K562 (cell line): ENCODE results near the gene ULK2. TPM values are rescaled to one million over a fixed set of nuclear protein-coding genes. Genes with fewer than 3 reads are reported as not detected.

ENCODE experiments used
- CXXC5 ChIP-seq: fragments of 250-450 bp; sonication (Bioruptor Pico); IDR thresholded peaks from 2 replicates; pipeline ENCODE4 v1.8.0; 2022; ENCODE audit warnings: inconsistent platforms, mild to moderate bottlenecking, moderate library complexity
- HDAC6 ChIP-seq: IDR thresholded peaks from 2 replicates; pipeline ENCODE4 v1.6.1; 2012; ENCODE audit warnings: low read depth, mild to moderate bottlenecking, control low read depth, inconsistent platforms, low read length, moderate library complexity
- TCF15 ChIP-seq: fragments of 250-450 bp; sonication (Bioruptor Pico); IDR thresholded peaks from 2 replicates; pipeline ENCODE4 v1.8.0; 2022; ENCODE audit warnings: moderate library complexity, mild to moderate bottlenecking, inconsistent platforms
- polyA plus RNA-seq, 8 experiments: library from polyadenylated mRNA; depleted of rRNA in 4 of 8; stranded (reverse) in 5 of 8; unstranded in 3 of 8; fragments of >200 nt; fragmentation: Nextera tagmentation in 2 of 8; fragmentation: Illumina TruSeq in 1 of 8; extraction: Ambion mirVana in 2 of 8; extraction: Trizol in 1 of 8; gene quantifications; 2 replicates each; pipeline versions ENCODE4 v1.2.1 to v1.2.3, GENCODE V29; 2011 to 2014; ENCODE audit warnings: inconsistent platforms in 1 of 8, missing spikeins in 1 of 8
- small RNA-seq: library from RNA; depleted of rRNA; stranded (forward); fragments of <200 nt; gene quantifications from one replicate; pipeline ENCODE3, GENCODE V24; 2014
- total RNA-seq, 7 experiments: library from RNA; depleted of rRNA in 6 of 7; stranded (reverse); fragments of >200 nt in 6 of 7; fragmentation: Illumina TruSeq in 2 of 7; extraction: Trizol in 2 of 7; gene quantifications; 2 replicates each; pipeline versions ENCODE4 v1.2.1 to v1.2.3, GENCODE V29; 2011 to 2021; ENCODE audit warnings: low replicate concordance in 1 of 7
- TF ChIP-seq, protein P1 (sequence below): fragments of 450-650 bp; formaldehyde crosslinking; IDR thresholded peaks from 2 replicates; pipeline ENCODE4 v1.4.0; 2022; ENCODE audit warnings: missing genetic modification characterization

The ULK2 gene
- total and polyA plus RNA-seq, 9 of the 15 experiments (the other 6 are each of a cell fraction or from before 2014, with no cell fraction given): 0.01 to 0.18 (median 0.07) TPM; not detected in 5

DNA sequence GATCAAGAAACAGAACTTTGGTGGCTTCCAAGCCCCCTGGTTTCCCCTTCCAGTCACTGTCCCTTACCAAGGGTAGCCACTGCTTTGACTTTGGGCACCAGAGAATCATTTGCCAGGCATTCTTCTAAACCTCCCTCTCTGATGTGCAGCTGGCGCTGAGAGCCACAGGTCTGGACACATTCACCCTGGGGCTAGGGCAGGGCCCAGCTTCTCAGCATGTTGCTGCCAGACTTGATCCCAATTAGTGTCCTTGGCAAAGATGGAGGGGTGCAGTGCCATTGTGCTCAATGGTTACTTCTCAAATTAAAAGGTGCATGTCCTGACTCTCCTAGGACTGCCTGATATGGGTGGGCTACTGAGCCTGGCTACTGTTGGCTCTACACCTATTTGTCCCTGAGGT, 143.8 kb downstream of the ULK2 start (continued):
- TF ChIP-seq HDAC6: no peak
- TF ChIP-seq TCF15 (CRISPR knock-in tag): no peak
- TF ChIP-seq CXXC5 (CRISPR knock-in tag): no peak
- TF ChIP-seq, protein P1, sequence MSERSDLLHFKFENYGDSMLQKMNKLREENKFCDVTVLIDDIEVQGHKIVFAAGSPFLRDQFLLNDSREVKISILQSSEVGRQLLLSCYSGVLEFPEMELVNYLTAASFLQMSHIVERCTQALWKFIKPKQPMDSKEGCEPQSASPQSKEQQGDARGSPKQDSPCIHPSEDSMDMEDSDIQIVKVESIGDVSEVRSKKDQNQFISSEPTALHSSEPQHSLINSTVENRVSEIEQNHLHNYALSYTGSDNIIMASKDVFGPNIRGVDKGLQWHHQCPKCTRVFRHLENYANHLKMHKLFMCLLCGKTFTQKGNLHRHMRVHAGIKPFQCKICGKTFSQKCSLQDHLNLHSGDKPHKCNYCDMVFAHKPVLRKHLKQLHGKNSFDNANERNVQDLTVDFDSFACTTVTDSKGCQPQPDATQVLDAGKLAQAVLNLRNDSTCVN: no peak

Small RNA genes within 50 kb of the gene (small RNA-seq; reads per million reads assigned to genes)
- not detected for gene AC015726.2

Other genes with a start within 250 kb of the ULK2 start
- not detected in 2 replicates for gene ALDH3A2, start 219.2 kb downstream of the ULK2 start, total RNA-seq (2014; rRNA removed)
- 0.18 TPM in 1 of 2 replicates, not detected in the other for gene ALDH3A2, start 219.2 kb downstream of the ULK2 start, total RNA-seq (2014; rRNA removed; fragmentation: Illumina TruSeq; extraction: Trizol)
- 0.23 TPM in 1 of 2 replicates, not detected in the other for gene ALDH3A2, start 219.2 kb downstream of the ULK2 start, total RNA-seq (2015; rRNA removed; fragmentation: Illumina TruSeq; extraction: Trizol)
- gene ALDH3A2, start 219.2 kb downstream of the ULK2 start, total RNA-seq (2021): 0.67 and 0.78 TPM in 2 replicates
- 0.06 and 0.28 TPM in 2 replicates for gene ALDH3A2, start 219.2 kb downstream of the ULK2 start, polyA plus RNA-seq (2011; rRNA removed)
- gene ALDH3A2, start 219.2 kb downstream of the ULK2 start, polyA plus RNA-seq (2014; fragmentation: Illumina TruSeq; extraction: Trizol): not detected in 2 replicates
- gene ALDH3A2, start 219.2 kb downstream of the ULK2 start, polyA plus RNA-seq (2014; fragmentation: Nextera tagmentation; extraction: Ambion mirVana): under 1 TPM in 1 of 2 experiments, not detected in 1; 0.01 TPM
- gene ALDH3A2, start 219.2 kb downstream of the ULK2 start, polyA plus RNA-seq (2014; rRNA removed): not detected in 2 replicates
- not detected in 2 replicates for gene SLC47A2, start 151.4 kb downstream of the ULK2 start, total RNA-seq (2014; rRNA removed)
- not detected in 2 replicates for gene SLC47A2, start 151.4 kb downstream of the ULK2 start, total RNA-seq (2014; rRNA removed; fragmentation: Illumina TruSeq; extraction: Trizol)
- gene SLC47A2, start 151.4 kb downstream of the ULK2 start, total RNA-seq (2015; rRNA removed; fragmentation: Illumina TruSeq; extraction: Trizol): not detected in 2 replicates
- gene SLC47A2, start 151.4 kb downstream of the ULK2 start, total RNA-seq (2021): not detected in 2 replicates
- gene SLC47A2, start 151.4 kb downstream of the ULK2 start, polyA plus RNA-seq (2011; rRNA removed): not detected in 2 replicates
- gene SLC47A2, start 151.4 kb downstream of the ULK2 start, polyA plus RNA-seq (2014; fragmentation: Illumina TruSeq; extraction: Trizol): not detected in 2 replicates
- not detected for gene SLC47A2, start 151.4 kb downstream of the ULK2 start, polyA plus RNA-seq (2014; fragmentation: Nextera tagmentation; extraction: Ambion mirVana)
- not detected in 2 replicates for gene SLC47A2, start 151.4 kb downstream of the ULK2 start, polyA plus RNA-seq (2014; rRNA removed)
- not detected in 2 replicates for gene ALDH3A1, start 119.6 kb downstream of the ULK2 start, total RNA-seq (2014; rRNA removed)
- not detected in 2 replicates for gene ALDH3A1, start 119.6 kb downstream of the ULK2 start, total RNA-seq (2014; rRNA removed; fragmentation: Illumina TruSeq; extraction: Trizol)
- not detected in 2 replicates for gene ALDH3A1, start 119.6 kb downstream of the ULK2 start, total RNA-seq (2015; rRNA removed; fragmentation: Illumina TruSeq; extraction: Trizol)
- not detected in 2 replicates for gene ALDH3A1, start 119.6 kb downstream of the ULK2 start, total RNA-seq (2021)
- gene ALDH3A1, start 119.6 kb downstream of the ULK2 start, polyA plus RNA-seq (2011; rRNA removed): not detected in 2 replicates
- not detected in 2 replicates for gene ALDH3A1, start 119.6 kb downstream of the ULK2 start, polyA plus RNA-seq (2014; fragmentation: Illumina TruSeq; extraction: Trizol)
- gene ALDH3A1, start 119.6 kb downstream of the ULK2 start, polyA plus RNA-seq (2014; fragmentation: Nextera tagmentation; extraction: Ambion mirVana): not detected
- gene ALDH3A1, start 119.6 kb downstream of the ULK2 start, polyA plus RNA-seq (2014; rRNA removed): not detected in 2 replicates
- gene AKAP10, start 109.9 kb upstream of the ULK2 start, total RNA-seq (2014; rRNA removed): 5.3 and 5.8 TPM in 2 replicates
- gene AKAP10, start 109.9 kb upstream of the ULK2 start, total RNA-seq (2014; rRNA removed; fragmentation: Illumina TruSeq; extraction: Trizol): 13.6 and 15.0 TPM in 2 replicates
- 10.3 and 12.0 TPM in 2 replicates for gene AKAP10, start 109.9 kb upstream of the ULK2 start, total RNA-seq (2015; rRNA removed; fragmentation: Illumina TruSeq; extraction: Trizol)
- 13.8 and 14.4 TPM in 2 replicates for gene AKAP10, start 109.9 kb upstream of the ULK2 start, total RNA-seq (2021)
- gene AKAP10, start 109.9 kb upstream of the ULK2 start, polyA plus RNA-seq (2011; rRNA removed): 20.3 and 21.1 TPM in 2 replicates
- gene AKAP10, start 109.9 kb upstream of the ULK2 start, polyA plus RNA-seq (2014; fragmentation: Illumina TruSeq; extraction: Trizol): 8.2 and 9.0 TPM in 2 replicates
- 1 to 10 TPM; 4.0 to 4.3 TPM for gene AKAP10, start 109.9 kb upstream of the ULK2 start, polyA plus RNA-seq (2014; fragmentation: Nextera tagmentation; extraction: Ambion mirVana)
- gene AKAP10, start 109.9 kb upstream of the ULK2 start, polyA plus RNA-seq (2014; rRNA removed): 8.0 and 8.6 TPM in 2 replicates
- gene SPECC1, start 141.4 kb upstream of the ULK2 start, total RNA-seq (2014; rRNA removed): 18.1 and 18.2 TPM in 2 replicates
- gene SPECC1, start 141.4 kb upstream of the ULK2 start, total RNA-seq (2014; rRNA removed; fragmentation: Illumina TruSeq; extraction: Trizol): 18.1 and 25.5 TPM in 2 replicates
- 19.6 and 20.3 TPM in 2 replicates for gene SPECC1, start 141.4 kb upstream of the ULK2 start, total RNA-seq (2015; rRNA removed; fragmentation: Illumina TruSeq; extraction: Trizol)
- 18.4 and 22.6 TPM in 2 replicates for gene SPECC1, start 141.4 kb upstream of the ULK2 start, total RNA-seq (2021)
- 5.7 and 9.0 TPM in 2 replicates for gene SPECC1, start 141.4 kb upstream of the ULK2 start, polyA plus RNA-seq (2011; rRNA removed)
- gene SPECC1, start 141.4 kb upstream of the ULK2 start, polyA plus RNA-seq (2014; fragmentation: Illumina TruSeq; extraction: Trizol): 13.9 and 14.7 TPM in 2 replicates
- gene SPECC1, start 141.4 kb upstream of the ULK2 start, polyA plus RNA-seq (2014; fragmentation: Nextera tagmentation; extraction: Ambion mirVana): 1 to 10 TPM; 2.4 to 3.0 TPM
- gene SPECC1, start 141.4 kb upstream of the ULK2 start, polyA plus RNA-seq (2014; rRNA removed): 11.5 TPM in 2 replicates